ENCODE results near the gene CCR6.

The CCR6 gene

GRCh38 chr6:167107787-167108186 lies 15.1 kb upstream of the CCR6 start:
- DNase-seq (ENCODE audit: low read depth) = no peak
- TF ChIP-seq CTCF (conservative IDR thresholded peaks at IDR 0.05; ENCODE audit: low read length) = no peak
- no peak overlapping the region for H3K4me3 ChIP-seq (ENCODE audit: low read length)

GRCh38 chr6:167108278-167108677 lies 14.6 kb upstream of the CCR6 start:
- no peak for TF ChIP-seq CTCF (conservative IDR thresholded peaks at IDR 0.05; ENCODE audit: low read length)
- DNase-seq (ENCODE audit: low read depth) = no peak
- no peak overlapping the region for H3K4me3 ChIP-seq (ENCODE audit: low read length)

GRCh38 chr6:167109651-167110050 lies 13.2 kb upstream of the CCR6 start:
- no peak overlapping the region for H3K4me3 ChIP-seq (ENCODE audit: low read length)
- TF ChIP-seq CTCF (conservative IDR thresholded peaks at IDR 0.05; ENCODE audit: low read length) = no peak
- no peak for DNase-seq (ENCODE audit: low read depth)

GRCh38 chr6:167111597-167111996 lies 11.3 kb upstream of the CCR6 start:
- no peak for TF ChIP-seq CTCF (conservative IDR thresholded peaks at IDR 0.05; ENCODE audit: low read length)
- H3K4me3 ChIP-seq (ENCODE audit: low read length) = no peak overlapping the region
- DNase-seq (ENCODE audit: low read depth) = no peak

GRCh38 chr6:167112421-167112820 lies 10.5 kb upstream of the CCR6 start:
- no peak for TF ChIP-seq CTCF (conservative IDR thresholded peaks at IDR 0.05; ENCODE audit: low read length)
- H3K4me3 ChIP-seq (ENCODE audit: low read length) = no peak overlapping the region
- DNase-seq (ENCODE audit: low read depth) = no peak

GRCh38 chr6:167113047-167113754 lies 9.7 kb upstream of the CCR6 start:
- TF ChIP-seq CTCF (conservative IDR thresholded peaks at IDR 0.05; ENCODE audit: low read length) = no peak
- no peak overlapping the region for H3K4me3 ChIP-seq (ENCODE audit: low read length)
- DNase-seq (ENCODE audit: low read depth) = no peak
